Caco-2 (cell line): Measurements from ENCODE around the gene HEATR5A. TPM values are rescaled to one million over a fixed set of nuclear protein-coding genes. Genes with fewer than 3 reads are reported as not detected.
A peak's percentile ranks its signal among the peaks of the same experiment; 100 is the strongest.
"Not testable (repeated sequence)": the region's sequence is repeated elsewhere in the genome, so short reads cannot be mapped to it uniquely, and the experiment has no call there.

ENCODE experiments used
- Bru-seq: library from RNA; stranded (reverse); fragments of 400-500 nt; gene quantifications from one replicate; lab custom pipeline; 2021; lab: Mats Ljungman, UMichigan
- BruChase-seq, 2 experiments: library from RNA; stranded (reverse); fragments of 400-500 nt; gene quantifications; one replicate each; lab custom pipeline; 2021; lab: Mats Ljungman, UMichigan
- BruUV-seq: library from RNA; stranded (reverse); fragments of 400-500 nt; replicated peaks from 2 replicates; lab custom pipeline; 2021; lab: Mats Ljungman, UMichigan
- CTCF ChIA-PET: fragments of 300-600 bp; sonication (Branson Sonifier 250); formaldehyde crosslinking; loops from one replicate; lab custom pipeline; 2022; ENCODE audit warnings: antibody characterized with exemption; lab: Charles Lee
- POLR2A ChIA-PET: fragments of 300-600 bp; sonication (Branson Sonifier 250); formaldehyde crosslinking; loops from one replicate; lab custom pipeline; 2022; ENCODE audit warnings: antibody characterized with exemption; lab: Charles Lee
- DNase-seq, 2 experiments: peaks; one replicate each; pipeline versions ENCODE4 v3.0.0 to v3.0.0-alpha.2; 2020 to 2022
- H3K27me3 ChIP-seq: replicated peaks from 2 replicates; pipeline ENCODE4 v1.6.0; 2011; ENCODE audit warnings: low read length; ENCODE audit not compliant: control insufficient read depth, insufficient read depth
- H3K36me3 ChIP-seq: 2 replicates; pipeline ENCODE4 v1.5.1; 2011; ENCODE audit warnings: low read length; ENCODE audit not compliant: control insufficient read depth, insufficient read depth
- H3K4me1 ChIP-seq: fragments of 250-450 bp; sonication (Bioruptor Pico); 2 replicates; pipeline ENCODE4 v1.5.1; 2020; ENCODE audit warnings: mild to moderate bottlenecking
- H3K4me3 ChIP-seq: 2 replicates; pipeline ENCODE4 v1.5.1; 2011; ENCODE audit warnings: low read depth, mild to moderate bottlenecking, control low read depth, low read length
- H3K9me3 ChIP-seq: fragments of 250-450 bp; sonication (Bioruptor Pico); 2 replicates; pipeline ENCODE4 v1.5.1; 2020; ENCODE audit warnings: mild to moderate bottlenecking, moderate library complexity
- H3K27ac Mint-ChIP-seq: one replicate; pipeline ENCODE4 v1.8.0; 2022; ENCODE audit warnings: mixed read lengths; ENCODE audit not compliant: unreplicated experiment
- H3K27me3 Mint-ChIP-seq: one replicate; pipeline ENCODE4 v1.8.0; 2022; ENCODE audit warnings: mixed read lengths; ENCODE audit not compliant: insufficient read depth, unreplicated experiment
- H3K36me3 Mint-ChIP-seq: one replicate; pipeline ENCODE4 v1.8.0; 2022; ENCODE audit warnings: mild to moderate bottlenecking, mixed read lengths; ENCODE audit not compliant: insufficient read depth, unreplicated experiment
- H3K4me1 Mint-ChIP-seq: one replicate; pipeline ENCODE4 v1.8.0; 2022; ENCODE audit warnings: low read depth, mixed read lengths; ENCODE audit not compliant: unreplicated experiment
- H3K4me3 Mint-ChIP-seq: one replicate; pipeline ENCODE4 v1.8.0; 2022; ENCODE audit warnings: mild to moderate bottlenecking, moderate library complexity, mixed read lengths; ENCODE audit not compliant: unreplicated experiment
- H3K9me3 Mint-ChIP-seq: one replicate; pipeline ENCODE4 v1.8.0; 2022; ENCODE audit warnings: mixed read lengths; ENCODE audit not compliant: unreplicated experiment
- CTCF ChIP-seq, 2 experiments: fragments of 200-600 bp in 1 of 2; IDR thresholded peaks; 1 replicate in 1 of 2; 2 replicates in 1 of 2; pipeline versions ENCODE4 v1.5.1 to v1.8.0; 2011 to 2022; ENCODE audit warnings: antibody characterized with exemption in 1 of 2, control low read depth in 1 of 2, inconsistent platforms in 1 of 2, low read depth in 1 of 2, low read length in 1 of 2, mild to moderate bottlenecking in 1 of 2, moderate library complexity in 1 of 2; ENCODE audit not compliant: insufficient read depth in 1 of 2, severe bottlenecking in 1 of 2, unreplicated experiment in 1 of 2
- intact Hi-C: fragments of 100-400 bp; cut with micrococcal nuclease; formaldehyde crosslinking; loops from one replicate; pipeline ENCODE4 v1.10.0; 2022; ENCODE audit not compliant: unreplicated experiment
- long read RNA-seq: library from polyadenylated mRNA; stranded (forward); transcript quantifications from one replicate; pipeline ENCODE4 v2.0.0, GENCODE V29; 2022
- total RNA-seq: library from RNA; stranded (reverse); gene quantifications from 2 replicates; pipeline ENCODE4 v1.2.3, GENCODE V29; 2022

The HEATR5A gene
- total RNA-seq (41.9 and 55.6 TPM in 2 replicates), Bru-seq, nascent RNA (percentile 67 among the genes with signal in this experiment), BruChase-seq, experiment 1, labeled RNA remaining after a 2-hour chase (percentile 78 among the genes with signal in this experiment), BruChase-seq, experiment 2, labeled RNA remaining after a 6-hour chase (percentile 80 among the genes with signal in this experiment)
- long read RNA-seq, full-length matches to known transcripts: 5 of 16 reads
- long read RNA-seq, partial matches to known transcripts: 7 of 16 reads
- long read RNA-seq, other reads (novel, unspliced or antisense): 4 of 16 reads

GRCh38 chr14:31420319-31421111 lies at the start of gene HEATR5A:
Gene HEATR5A, minus strand, starts transcription at chr14:31420550. Its CDS starts 17,575 bp downstream, at chr14:31402975.
- intact Hi-C loops: loop anchor here (1.0 kb wide), 2 partner anchors 21 to 37 kb away; partner anchors contain the start of gene DTD2
- no peaks in the 10 kb centered on the region for H3K36me3 ChIP-seq
- H3K4me1 ChIP-seq: no peaks in the 10 kb centered on the region
- Mint-ChIP-seq H3K27ac (peak within 1 kb of the TSS; percentile 89), H3K9me3 (no peaks in the 10 kb centered on the region), H3K27me3 (no peaks in the 10 kb centered on the region), H3K36me3 (peaks cover 13% of the 10 kb centered on the region), H3K4me1 (peaks cover 17% of the 10 kb centered on the region), H3K4me3 (peak within 1 kb of the TSS; percentile 93)
- DNase-seq: peak; percentile 95 to 98
- ChIA-PET CTCF (interaction anchor here (0.6 to 1.2 kb wide), 6 partner anchors 11 to 213 kb away, joined by 3 to 11 read pairs (median 6); partner anchors contain the start of gene HECTD1), POLR2A (interaction anchor here (0.6 to 2.5 kb wide), 15 partner anchors 10 to 656 kb away, joined by 3 to 15 read pairs (median 4); partner anchors contain the start of genes ARHGAP5, DTD2 and STRN3)
- H3K4me3 ChIP-seq: peak within 1 kb of the TSS; percentile 79
- no peaks in the 10 kb centered on the region for H3K9me3 ChIP-seq
- BruUV-seq: no TSS peak
- no peaks in the 10 kb centered on the region for H3K27me3 ChIP-seq
- TF ChIP-seq CTCF (IDR thresholded peaks at IDR 0.05; ENCODE audit: insufficient read depth in 1 of 2, low read depth in 1 of 2, low read length in 1 of 2, severe bottlenecking in 1 of 2, unreplicated experiment in 1 of 2): peak in 1 of 2 experiments; percentile 31

GRCh38 chr14:31466554-31466953 lies 46.2 kb upstream of the HEATR5A start:
- no peaks in the 10 kb centered on the region for H3K27me3 Mint-ChIP-seq
- intact Hi-C loops: no loop called here
- no peaks in the 10 kb centered on the region for H3K9me3 Mint-ChIP-seq
- H3K4me1 Mint-ChIP-seq: peaks cover 3% of the 10 kb centered on the region
- H3K27ac Mint-ChIP-seq: no peak overlapping the region
- ChIA-PET CTCF (interaction anchor here (0.5 kb wide), 1 partner anchor 276 kb away, joined by 3 read pairs; no protein-coding TSS in a partner anchor), POLR2A (no interaction called here)
- no peaks in the 10 kb centered on the region for H3K9me3 ChIP-seq
- H3K4me3 Mint-ChIP-seq: no peak overlapping the region
- no TSS peak for BruUV-seq
- no peaks in the 10 kb centered on the region for H3K36me3 ChIP-seq
- TF ChIP-seq CTCF (IDR thresholded peaks at IDR 0.05; ENCODE audit: insufficient read depth in 1 of 2, low read depth in 1 of 2, low read length in 1 of 2, severe bottlenecking in 1 of 2, unreplicated experiment in 1 of 2): no peak
- DNase-seq: no peak
- no peaks in the 10 kb centered on the region for H3K36me3 Mint-ChIP-seq
- no peaks in the 10 kb centered on the region for H3K4me1 ChIP-seq
- no peaks in the 10 kb centered on the region for H3K27me3 ChIP-seq
- H3K4me3 ChIP-seq: no peak overlapping the region

GRCh38 chr14:31465111-31465510 lies 44.8 kb upstream of the HEATR5A start:
- CTCF ChIA-PET: no interaction called here
- Mint-ChIP-seq H3K9me3 (no peaks in the 10 kb centered on the region), H3K36me3 (no peaks in the 10 kb centered on the region), H3K4me3 (no peak overlapping the region), H3K27ac (no peak overlapping the region), H3K27me3 (no peaks in the 10 kb centered on the region), H3K4me1 (peaks cover 7% of the 10 kb centered on the region)
- no TSS peak for BruUV-seq
- no peak overlapping the region for H3K4me3 ChIP-seq
- no peak for TF ChIP-seq CTCF (IDR thresholded peaks at IDR 0.05; ENCODE audit: insufficient read depth in 1 of 2, low read depth in 1 of 2, low read length in 1 of 2, severe bottlenecking in 1 of 2, unreplicated experiment in 1 of 2)
- intact Hi-C loops: no loop called here
- no peak for DNase-seq
- no peaks in the 10 kb centered on the region for H3K27me3 ChIP-seq
- no peaks in the 10 kb centered on the region for H3K4me1 ChIP-seq
- no peaks in the 10 kb centered on the region for H3K9me3 ChIP-seq
- no peaks in the 10 kb centered on the region for H3K36me3 ChIP-seq
- POLR2A ChIA-PET: no interaction called here

GRCh38 chr14:31462450-31462849 lies 42.1 kb upstream of the HEATR5A start:
- peaks cover 16% of the 10 kb centered on the region for H3K4me1 Mint-ChIP-seq
- POLR2A ChIA-PET: not testable (repeated sequence)

More at GRCh38 chr14:31462450-31462849, 42.1 kb upstream of the HEATR5A start:
- BruUV-seq, H3K27ac Mint-ChIP-seq, intact Hi-C loops, H3K27me3 ChIP-seq, H3K9me3 ChIP-seq, H3K4me3 ChIP-seq, H3K4me3 Mint-ChIP-seq, H3K36me3 ChIP-seq, H3K9me3 Mint-ChIP-seq, H3K36me3 Mint-ChIP-seq, DNase-seq, H3K27me3 Mint-ChIP-seq: not testable (repeated sequence)
- peaks cover 13% of the 10 kb centered on the region for H3K4me1 ChIP-seq
- CTCF ChIA-PET: interaction anchor here (1.1 kb wide), 1 partner anchor 42 kb away, joined by 4 read pairs; the partner anchor contains the start of gene HEATR5A
